OCI-LY3 (cell line): Measurements from ENCODE around the gene PDLIM3.

Experiments used
- H2AFZ ChIP-seq: fragments of 200-600, 300-600 bp; shearing (Covaris generic); 2 replicates; pipeline ENCODE4 v1.6.0; 2014; ENCODE audit warnings: antibody characterized with exemption, low read depth, low read length
- H3K27ac ChIP-seq: fragments of 200-600, 300-600 bp; sonication (generic); 2 replicates; pipeline ENCODE4 v1.5.1; 2014; ENCODE audit warnings: mild to moderate bottlenecking, low read length, moderate library complexity, mixed read lengths
- H3K27me3 ChIP-seq: fragments of 200-600, 300-600 bp; sonication (generic); 2 replicates; pipeline ENCODE4 v1.6.1; 2014; ENCODE audit warnings: low read depth, low read length, mixed read lengths
- H3K36me3 ChIP-seq: fragments of 200-600, 300-600 bp; sonication (generic); replicated peaks from 2 replicates; pipeline ENCODE3; 2014; ENCODE audit warnings: low read depth, low read length, mixed read lengths
- H3K4me1 ChIP-seq: fragments of 300-600, 200-600 bp; sonication (generic); 2 replicates; pipeline ENCODE4 v1.6.1; 2014; ENCODE audit warnings: low read length, mixed read lengths
- H3K4me2 ChIP-seq: fragments of 200-600, 300-600 bp; sonication (generic); 2 replicates; pipeline ENCODE4 v1.6.1; 2014; ENCODE audit warnings: low read length, mixed read lengths
- H3K4me3 ChIP-seq: fragments of 300-600, 200-600 bp; sonication (generic); 2 replicates; pipeline ENCODE4 v1.5.1; 2014; ENCODE audit warnings: antibody characterized with exemption, mild to moderate bottlenecking, low read length, moderate library complexity
- H3K79me2 ChIP-seq: fragments of 300-600, 200-600 bp; shearing (Covaris generic); 2 replicates; pipeline ENCODE4 v1.6.1; 2014; ENCODE audit warnings: mild to moderate bottlenecking, low read length, mixed read lengths
- H3K9ac ChIP-seq: fragments of 300-600, 200-600 bp; shearing (Covaris generic); 2 replicates; pipeline ENCODE4 v1.6.0; 2014; ENCODE audit warnings: mild to moderate bottlenecking, low read length, moderate library complexity
- H3K9me3 ChIP-seq: fragments of 200-600, 300-600 bp; shearing (Covaris generic); 2 replicates; pipeline ENCODE4 v1.6.1; 2014; ENCODE audit warnings: low read length, mixed read lengths; ENCODE audit not compliant: insufficient read depth
- H4K20me1 ChIP-seq: fragments of 200-600, 300-600 bp; sonication (generic); 2 replicates; pipeline ENCODE4 v1.6.1; 2016; ENCODE audit warnings: low read length, mixed read lengths; ENCODE audit not compliant: insufficient read depth
- CTCF ChIP-seq: fragments of 200-600, 300-600 bp; sonication (generic); IDR thresholded peaks from 2 replicates; pipeline ENCODE4 v1.5.1; 2014; ENCODE audit warnings: antibody characterized with exemption, low read length, low read depth
- EZH2phosphoT487 ChIP-seq: fragments of 200-600 bp; shearing (Covaris generic); IDR thresholded peaks from 2 replicates; pipeline ENCODE4 v1.6.1; 2018; ENCODE audit warnings: antibody characterized with exemption, mixed run types, low read depth

Gene PDLIM3

GRCh38 chr4:185523862-185524261 is 11.4 kb downstream of the PDLIM3 start:
- Histone ChIP-seq H3K36me3 (no peaks in the 10 kb centered on the region), H3K4me2 (no peak overlapping the region), H3K27me3 (no peaks in the 10 kb centered on the region), H3K9ac (no peak overlapping the region), H3K79me2 (no peaks in the 10 kb centered on the region), H3K27ac (no peak overlapping the region), H2AFZ (no peak overlapping the region), H3K9me3 (no peaks in the 10 kb centered on the region), H3K4me1 (no peaks in the 10 kb centered on the region), H4K20me1 (no peaks in the 10 kb centered on the region), H3K4me3 (no peak overlapping the region)
- TF ChIP-seq EZH2phosphoT487 (no peak), CTCF (no peak)

GRCh38 chr4:185522451-185522850 is 12.9 kb downstream of the PDLIM3 start:
- Histone ChIP-seq H3K27me3 (no peaks in the 10 kb centered on the region), H2AFZ (no peak overlapping the region), H3K27ac (no peak overlapping the region), H3K9ac (no peak overlapping the region), H3K4me3 (no peak overlapping the region), H3K9me3 (no peaks in the 10 kb centered on the region), H3K36me3 (no peaks in the 10 kb centered on the region), H3K79me2 (no peaks in the 10 kb centered on the region), H3K4me1 (no peaks in the 10 kb centered on the region), H4K20me1 (no peaks in the 10 kb centered on the region), H3K4me2 (no peak overlapping the region)
- TF ChIP-seq CTCF, result no peak
- no peak for TF ChIP-seq EZH2phosphoT487

GRCh38 chr4:185520119-185520518 is 15.2 kb downstream of the PDLIM3 start:
- Histone ChIP-seq H2AFZ (no peak overlapping the region), H3K36me3 (no peaks in the 10 kb centered on the region), H3K4me2 (no peak overlapping the region), H3K9ac (no peak overlapping the region), H3K27me3 (no peaks in the 10 kb centered on the region), H4K20me1 (no peaks in the 10 kb centered on the region), H3K27ac (no peak overlapping the region), H3K4me1 (no peaks in the 10 kb centered on the region), H3K79me2 (no peaks in the 10 kb centered on the region), H3K9me3 (no peaks in the 10 kb centered on the region), H3K4me3 (no peak overlapping the region)
- TF ChIP-seq EZH2phosphoT487 (no peak), CTCF (no peak)

GRCh38 chr4:185518494-185518893 is 16.8 kb downstream of the PDLIM3 start:
- Histone ChIP-seq H2AFZ (no peak overlapping the region), H3K27me3 (no peaks in the 10 kb centered on the region), H3K9me3 (no peaks in the 10 kb centered on the region), H3K4me2 (no peak overlapping the region), H3K4me3 (no peak overlapping the region), H3K79me2 (no peaks in the 10 kb centered on the region), H3K36me3 (no peaks in the 10 kb centered on the region), H3K4me1 (no peaks in the 10 kb centered on the region), H3K27ac (no peak overlapping the region), H3K9ac (no peak overlapping the region), H4K20me1 (no peaks in the 10 kb centered on the region)
- TF ChIP-seq EZH2phosphoT487 (no peak), CTCF (no peak)
